CD4-positive, alpha-beta memory T cell (primary cell): ENCODE results near the gene MORN1. TPM values are rescaled to one million over a fixed set of nuclear protein-coding genes. Genes with fewer than 3 reads are reported as not detected.
A peak's percentile ranks its signal among the peaks of the same experiment; 100 is the strongest.

ENCODE experiments used
- CTCF ChIA-PET: fragments of 350-600 bp; sonication (Branson Sonifier 250); formaldehyde crosslinking; loops from one replicate; lab custom pipeline; 2021; ENCODE audit warnings: inconsistent platforms; ENCODE audit not compliant: partially characterized antibody; lab: Charles Lee
- POLR2A ChIA-PET: fragments of 350-600 bp; sonication (Branson Sonifier 250); formaldehyde crosslinking; loops from one replicate; lab custom pipeline; 2021; ENCODE audit not compliant: partially characterized antibody; lab: Charles Lee
- DNase-seq, 5 donors: peaks; one replicate each; pipeline versions ENCODE4 v3.0.0 to v3.0.0-alpha.2; 2020 to 2022; ENCODE audit warnings: mixed read lengths in 1 of 5
- H3K27ac ChIP-seq: one replicate; pipeline ENCODE4 v1.7.0; 2013; ENCODE audit warnings: low read depth, low read length
- H3K27me3 ChIP-seq: 2 replicates; pipeline ENCODE4 v1.7.0; 2013; ENCODE audit warnings: mild to moderate bottlenecking, low read length, moderate library complexity; ENCODE audit not compliant: insufficient read depth
- H3K36me3 ChIP-seq: 2 replicates; pipeline ENCODE4 v1.7.0; 2013; ENCODE audit warnings: mild to moderate bottlenecking, low read length, moderate library complexity; ENCODE audit not compliant: insufficient read depth
- H3K4me1 ChIP-seq: 2 replicates; pipeline ENCODE4 v1.7.0; 2013; ENCODE audit warnings: mild to moderate bottlenecking, low read length, moderate library complexity; ENCODE audit not compliant: insufficient read depth
- H3K4me3 ChIP-seq, 2 donors: one replicate each; pipeline ENCODE4 v1.7.0; 2013; ENCODE audit warnings: low read length in 2 of 2, mild to moderate bottlenecking in 1 of 2
- H3K9me3 ChIP-seq, 2 donors: one replicate each; pipeline ENCODE4 v1.7.0; 2013; ENCODE audit warnings: low read length in 2 of 2, control low read depth in 1 of 2; ENCODE audit not compliant: control insufficient read depth in 1 of 2
- H3K27ac Mint-ChIP-seq, 7 donors: one replicate each; pipeline ENCODE4 v1.8.0; 2020 to 2021; ENCODE audit warnings: mixed read lengths in 7 of 7, mild to moderate bottlenecking in 6 of 7, inconsistent platforms in 3 of 7, moderate library complexity in 3 of 7
- H3K27me3 Mint-ChIP-seq, 2 donors: one replicate each; pipeline ENCODE4 v1.8.0; 2020 to 2021; ENCODE audit warnings: mixed read lengths in 2 of 2
- H3K36me3 Mint-ChIP-seq, 2 donors: one replicate each; pipeline ENCODE4 v1.8.0; 2020 to 2021; ENCODE audit warnings: mixed read lengths in 2 of 2, inconsistent platforms in 1 of 2, mild to moderate bottlenecking in 1 of 2
- H3K4me1 Mint-ChIP-seq, 4 donors: one replicate each; pipeline ENCODE4 v1.8.0; 2020 to 2021; ENCODE audit warnings: mixed read lengths in 4 of 4, mild to moderate bottlenecking in 1 of 4
- H3K4me3 Mint-ChIP-seq, 8 donors: one replicate each; pipeline ENCODE4 v1.8.0; 2020 to 2021; ENCODE audit warnings: mixed read lengths in 8 of 8, mild to moderate bottlenecking in 7 of 8, moderate library complexity in 6 of 8, inconsistent platforms in 3 of 8
- H3K9me3 Mint-ChIP-seq, 8 donors: one replicate each; pipeline ENCODE4 v1.8.0; 2020 to 2021; ENCODE audit warnings: mixed read lengths in 8 of 8, mild to moderate bottlenecking in 5 of 8, inconsistent platforms in 3 of 8, moderate library complexity in 1 of 8
- intact Hi-C: fragments of 100-400 bp; cut with micrococcal nuclease; formaldehyde crosslinking; loops from one replicate; pipeline ENCODE4 v1.15.1; 2023
- polyA plus RNA-seq, 2 donors: library from polyadenylated mRNA; unstranded; fragments of 300-500 nt; fragmentation: Illumina TruSeq; gene quantifications; one replicate each; pipeline ENCODE4 v1.2.3, GENCODE V29; 2021
- total RNA-seq, 2 experiments: library from RNA; stranded (reverse); gene quantifications; one replicate each; pipeline ENCODE4 v1.2.3, GENCODE V29; 2021

Gene MORN1
- total and polyA plus RNA-seq, 4 experiments from 2014 or later: 1.9 to 15.3 (median 7.4) TPM

DNA sequence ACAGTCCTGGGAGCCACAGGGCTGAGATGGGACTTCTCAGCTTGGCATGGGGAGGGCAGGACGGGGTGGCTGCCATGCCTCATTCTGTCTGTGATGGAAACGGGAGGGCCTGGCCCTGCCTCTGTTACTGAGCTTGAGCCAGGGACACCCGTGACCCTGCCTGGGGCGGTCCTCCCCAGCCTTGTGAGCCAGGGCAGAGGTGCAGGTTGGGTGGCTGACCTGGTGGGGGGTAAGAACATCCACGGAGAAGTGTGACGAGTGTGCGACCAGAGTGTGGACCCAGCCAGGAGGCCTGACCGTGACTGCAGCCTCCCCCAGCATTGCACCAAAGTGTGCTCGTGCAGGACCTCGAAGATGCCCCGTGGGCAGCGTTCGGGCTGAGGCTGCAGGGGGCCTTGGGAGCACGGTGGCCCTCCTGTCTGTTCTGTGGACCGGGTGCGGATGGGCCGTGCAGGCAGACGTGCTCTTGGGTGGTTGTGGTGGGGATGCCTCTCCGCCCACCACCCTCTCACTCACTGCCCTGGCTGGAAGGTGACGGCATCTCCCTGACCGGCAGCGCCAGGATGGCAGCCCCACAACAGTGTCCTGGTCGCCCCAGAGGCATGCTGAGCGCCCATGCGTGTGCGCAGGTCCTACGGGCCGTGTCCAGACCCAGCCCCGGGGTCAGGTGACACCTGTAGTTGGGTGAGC is 117.8 kb downstream of the MORN1 start:
- Mint-ChIP-seq H3K9me3 (peaks cover 0 to 1% (median 0%) of the 10 kb centered on the region in 8 donors), H3K4me3 (peak overlapping the region in 2 of 8 donors; percentile 9 to 49), H3K4me1 (peaks cover 22 to 88% (median 52%) of the 10 kb centered on the region in 4 donors), H3K27ac (peak overlapping the region; percentile 22 to 83 (median 41)), H3K36me3 (peaks cover 0 to 25% of the 10 kb centered on the region in 2 donors), H3K27me3 (no peaks in the 10 kb centered on the region)
- Histone ChIP-seq H3K9me3 (no peaks in the 10 kb centered on the region), H3K4me3 (no peak overlapping the region), H3K27ac (no peak overlapping the region), H3K27me3 (no peaks in the 10 kb centered on the region), H3K36me3 (peaks cover 3% of the 10 kb centered on the region), H3K4me1 (peaks cover 95% of the 10 kb centered on the region)
- intact Hi-C loops: no loop called here
- ChIA-PET CTCF (no interaction called here), POLR2A (no interaction called here)
- DNase-seq: no peak

DNA sequence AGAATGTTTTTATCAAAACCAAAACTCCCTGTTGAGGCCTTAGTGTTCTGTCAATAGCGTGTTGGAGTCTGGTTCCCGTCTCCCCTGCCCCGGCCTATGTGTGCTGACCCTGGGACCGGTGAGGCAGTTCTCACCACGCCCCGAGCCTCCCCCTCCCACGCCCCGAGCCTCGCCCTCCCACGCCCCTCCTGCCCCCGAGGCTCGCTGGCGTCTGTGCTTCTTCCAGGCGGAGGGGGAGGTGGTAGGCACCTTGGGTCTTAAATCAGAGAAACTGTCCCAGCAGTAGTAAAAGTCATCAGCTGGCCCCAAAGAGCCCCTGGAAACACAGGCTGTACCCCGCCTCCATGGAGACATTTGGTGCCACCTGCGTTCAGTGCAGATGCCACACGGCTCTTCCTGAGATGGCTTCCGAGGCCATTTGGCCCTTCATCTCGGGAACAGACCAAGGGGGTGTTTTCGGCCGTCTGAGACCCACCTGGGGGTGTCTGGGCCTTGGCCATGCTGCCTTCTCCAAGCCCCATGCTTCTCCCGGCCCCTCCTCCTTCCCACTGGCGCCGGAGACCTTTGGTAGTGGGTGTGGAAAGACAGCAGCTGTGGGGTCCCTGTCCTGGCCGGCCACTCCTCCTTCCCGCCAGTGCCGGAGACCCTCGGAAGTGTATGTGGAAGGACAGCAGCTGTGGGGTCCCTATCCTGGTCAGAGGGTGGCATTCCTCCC is 118.5 kb downstream of the MORN1 start:
- H3K27me3 ChIP-seq: no peaks in the 10 kb centered on the region
- H3K9me3 ChIP-seq: no peaks in the 10 kb centered on the region
- H3K9me3 Mint-ChIP-seq: peaks cover 0 to 1% (median 0%) of the 10 kb centered on the region in 8 donors
- peaks cover 0 to 22% of the 10 kb centered on the region in 2 donors for H3K36me3 Mint-ChIP-seq
- CTCF ChIA-PET: no interaction called here
- DNase-seq: no peak
- no peak overlapping the region for H3K27ac ChIP-seq
- no peaks in the 10 kb centered on the region for H3K27me3 Mint-ChIP-seq
- H3K36me3 ChIP-seq: no peaks in the 10 kb centered on the region
- peaks cover 97% of the 10 kb centered on the region for H3K4me1 ChIP-seq
- no peak overlapping the region for H3K4me3 ChIP-seq
- POLR2A ChIA-PET: no interaction called here
- H3K4me1 Mint-ChIP-seq: peaks cover 22 to 86% (median 53%) of the 10 kb centered on the region in 4 donors
- intact Hi-C loops: no loop called here
- peak overlapping the region in 3 of 7 donors; percentile 22 to 83 (median 51) for H3K27ac Mint-ChIP-seq
- peak overlapping the region in 1 of 8 donors; percentile 49 for H3K4me3 Mint-ChIP-seq

DNA sequence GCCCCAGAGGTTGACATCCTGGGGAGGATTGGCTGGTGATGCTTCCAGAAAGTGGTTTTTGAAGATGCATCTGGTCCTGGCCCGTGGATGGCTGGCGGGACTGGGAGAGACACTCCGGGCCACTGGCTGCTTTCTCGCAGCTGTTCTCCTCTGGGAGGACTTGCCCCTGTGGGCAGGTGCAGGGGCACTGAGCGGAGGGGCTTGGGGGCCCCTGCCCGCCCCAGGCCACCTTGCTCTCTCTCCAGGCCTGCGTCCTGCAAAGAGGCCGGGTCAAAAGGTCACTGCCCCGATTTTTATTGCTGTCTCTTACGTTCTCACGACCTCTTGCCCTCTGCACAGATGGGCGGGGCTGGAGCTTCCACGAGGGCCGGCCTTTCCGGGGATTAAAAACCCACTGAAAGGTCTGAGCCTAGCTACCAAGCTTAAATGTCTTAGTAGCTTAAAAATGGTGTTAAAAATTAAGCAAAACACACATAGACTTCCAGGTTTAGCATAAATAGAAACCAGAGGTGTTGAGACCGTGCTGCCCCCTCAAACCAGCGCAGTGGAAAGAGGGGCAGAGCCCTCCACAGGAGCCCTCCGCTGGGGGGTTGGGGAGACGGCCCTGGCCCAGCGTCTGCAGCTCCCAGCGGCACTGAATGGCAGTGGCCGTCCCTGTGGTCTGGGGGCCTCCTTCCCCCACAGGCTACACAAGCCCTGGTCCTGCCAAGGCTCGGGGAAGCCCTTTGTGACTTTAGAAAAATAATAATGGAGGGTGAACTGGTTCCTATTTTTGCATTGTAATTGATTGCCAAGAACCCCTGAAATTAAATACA is 119.3 kb downstream of the MORN1 start:
- Mint-ChIP-seq H3K27me3 (no peaks in the 10 kb centered on the region), H3K36me3 (peaks cover 0 to 14% of the 10 kb centered on the region in 2 donors), H3K4me3 (peak overlapping the region in 1 of 8 donors; percentile 80), H3K27ac (peak overlapping the region in 2 of 7 donors; percentile 72 to 83), H3K9me3 (peaks cover 0 to 2% (median 0%) of the 10 kb centered on the region in 8 donors), H3K4me1 (peaks cover 15 to 85% (median 50%) of the 10 kb centered on the region in 4 donors)
- POLR2A ChIA-PET: no interaction called here
- no peaks in the 10 kb centered on the region for H3K27me3 ChIP-seq
- no peaks in the 10 kb centered on the region for H3K9me3 ChIP-seq
- intact Hi-C loops: no loop called here
- no peak for DNase-seq
- H3K27ac ChIP-seq: no peak overlapping the region
- no peak overlapping the region for H3K4me3 ChIP-seq
- no peaks in the 10 kb centered on the region for H3K36me3 ChIP-seq
- H3K4me1 ChIP-seq: peaks cover 97% of the 10 kb centered on the region
- CTCF ChIA-PET: no interaction called here

Other genes starting within 250 kb of the MORN1 start
- gene FAAP20, start 196.8 kb downstream of the MORN1 start, total RNA-seq: 10 to 100 TPM; 38.4 to 40.8 TPM
- gene FAAP20, start 196.8 kb downstream of the MORN1 start, polyA plus RNA-seq: 10 to 100 TPM; 54.2 to 58.9 TPM
- 100 to 1,000 TPM in 1 of 2 experiments, 10 to 100 TPM in 1; 96.1 to 104 TPM for gene SKI, start 163.2 kb downstream of the MORN1 start, total RNA-seq
- gene SKI, start 163.2 kb downstream of the MORN1 start, polyA plus RNA-seq: under 1 TPM; 0.08 to 0.86 TPM
- gene RER1, start 287 bp upstream of the MORN1 start, total RNA-seq: 100 to 1,000 TPM; 149 to 151 TPM
- gene RER1, start 287 bp upstream of the MORN1 start, polyA plus RNA-seq: 100 to 1,000 TPM; 131 to 221 TPM
- 10 to 100 TPM; 11.7 to 13.0 TPM for gene PEX10, start 21.0 kb upstream of the MORN1 start, total RNA-seq
- 1 to 10 TPM; 7.2 to 8.6 TPM for gene PEX10, start 21.0 kb upstream of the MORN1 start, polyA plus RNA-seq
- gene PLCH2, start 84.7 kb upstream of the MORN1 start, total RNA-seq: 10 to 100 TPM; 26.6 to 31.6 TPM
- 1 to 10 TPM in 1 of 2 donors, not detected in 1; 2.0 TPM for gene PLCH2, start 84.7 kb upstream of the MORN1 start, polyA plus RNA-seq
- 10 to 100 TPM; 88.9 to 93.7 TPM for gene PANK4, start 135.0 kb upstream of the MORN1 start, total RNA-seq
- gene PANK4, start 135.0 kb upstream of the MORN1 start, polyA plus RNA-seq: 10 to 100 TPM; 10.6 to 24.4 TPM
- not detected for gene HES5, start 138.7 kb upstream of the MORN1 start, total RNA-seq
- not detected for gene HES5, start 138.7 kb upstream of the MORN1 start, polyA plus RNA-seq
- gene TNFRSF14, start 164.8 kb upstream of the MORN1 start, total RNA-seq: 100 to 1,000 TPM; 170 to 173 TPM
- 10 to 100 TPM; 59.6 to 66.1 TPM for gene TNFRSF14, start 164.8 kb upstream of the MORN1 start, polyA plus RNA-seq
- 10 to 100 TPM; 26.5 to 27.2 TPM for gene PRXL2B, start 195.2 kb upstream of the MORN1 start, total RNA-seq
- 10 to 100 TPM; 21.4 to 23.5 TPM for gene PRXL2B, start 195.2 kb upstream of the MORN1 start, polyA plus RNA-seq
- gene MMEL1, start 241.5 kb upstream of the MORN1 start, total RNA-seq: under 1 TPM; 0.67 to 0.90 TPM
- gene MMEL1, start 241.5 kb upstream of the MORN1 start, polyA plus RNA-seq: 1 to 10 TPM; 5.5 to 8.1 TPM